K562 (cell line): ENCODE measurements around the gene ANKLE1. TPM values are rescaled to one million over a fixed set of nuclear protein-coding genes. Genes with fewer than 3 reads are reported as not detected.

Source experiments
- FIP1L1 ChIP-seq: fragments of 200-400 bp; formaldehyde crosslinking; IDR thresholded peaks from 2 replicates; pipeline ENCODE4 v1.6.1; 2018; ENCODE audit warnings: mild to moderate bottlenecking, low read depth, low read length; ENCODE audit not compliant: poor library complexity, severe bottlenecking
- GABPA ChIP-seq: fragments of 200-800 bp; sonication (Bioruptor generic); conservative IDR thresholded peaks from 2 replicates; pipeline ENCODE4 v1.6.1; 2016; ENCODE audit warnings: low read depth, missing genetic modification characterization, missing compliant biosample characterization
- HCFC1 ChIP-seq: IDR thresholded peaks from 2 replicates; pipeline ENCODE4 v1.6.1; 2012; ENCODE audit warnings: low read depth, low read length, improper control_type of control experiment
- NBN ChIP-seq: fragments of 450-650 bp; IDR thresholded peaks from 2 replicates; pipeline ENCODE4 v1.6.1; 2016; ENCODE audit warnings: low read depth, mild to moderate bottlenecking
- NFE2 ChIP-seq: IDR thresholded peaks from 2 replicates; pipeline ENCODE4 v1.6.1; 2014; ENCODE audit warnings: antibody characterized with exemption, low read depth
- POLR2A ChIP-seq: fragments of 450-650 bp; conservative IDR thresholded peaks from 2 replicates; pipeline ENCODE4 v1.6.1; 2016
- POLR2AphosphoS5 ChIP-seq: IDR thresholded peaks from 2 replicates; pipeline ENCODE4 v1.6.1; 2011; ENCODE audit warnings: mild to moderate bottlenecking, low read depth, low read length, moderate library complexity; ENCODE audit not compliant: control insufficient read depth, insufficient read depth
- PURB ChIP-seq: sonication (generic); formaldehyde crosslinking; IDR thresholded peaks from 2 replicates; pipeline ENCODE4 v1.9.0; 2021; ENCODE audit warnings: low read depth, mild to moderate bottlenecking, missing genetic modification reagents
- SLC30A9 ChIP-seq: fragments of 250-450 bp; sonication (Bioruptor Pico); IDR thresholded peaks from 2 replicates; pipeline ENCODE4 v1.8.0; 2022; ENCODE audit warnings: mild to moderate bottlenecking, moderate library complexity
- SREBF2 ChIP-seq: sonication (generic); formaldehyde crosslinking; IDR thresholded peaks from 2 replicates; pipeline ENCODE4 v1.4.0; 2020; ENCODE audit warnings: mild to moderate bottlenecking, missing genetic modification reagents
- TCFL5 ChIP-seq: fragments of 250-450 bp; sonication (Bioruptor Pico); conservative IDR thresholded peaks from 2 replicates; pipeline ENCODE4 v1.6.1; 2021; ENCODE audit warnings: mild to moderate bottlenecking, moderate library complexity, matching md5 sums
- ZBTB7A ChIP-seq: IDR thresholded peaks from 2 replicates; pipeline ENCODE4 v1.6.1; 2011; ENCODE audit warnings: low read depth, mild to moderate bottlenecking, low read length, moderate library complexity, borderline replicate concordance; ENCODE audit not compliant: control insufficient read depth
- ZNF165 ChIP-seq: fragments of 250-450 bp; sonication (Bioruptor Pico); IDR thresholded peaks from 2 replicates; pipeline ENCODE4 v1.4.0; 2020; ENCODE audit warnings: borderline replicate concordance
- ZNF3 ChIP-seq: fragments of 250-450 bp; sonication (Bioruptor Pico); IDR thresholded peaks from 2 replicates; pipeline ENCODE4 v1.5.0; 2021; ENCODE audit warnings: mild to moderate bottlenecking, moderate library complexity
- polyA plus RNA-seq, 8 experiments: library from polyadenylated mRNA; depleted of rRNA in 4 of 8; stranded (reverse) in 5 of 8; unstranded in 3 of 8; fragments of >200 nt; fragmentation: Nextera tagmentation in 2 of 8; fragmentation: Illumina TruSeq in 1 of 8; extraction: Ambion mirVana in 2 of 8; extraction: Trizol in 1 of 8; gene quantifications; 2 replicates each; pipeline versions ENCODE4 v1.2.1 to v1.2.3, GENCODE V29; 2011 to 2014; ENCODE audit warnings: inconsistent platforms in 1 of 8, missing spikeins in 1 of 8
- total RNA-seq, 7 experiments: library from RNA; depleted of rRNA in 6 of 7; stranded (reverse); fragments of >200 nt in 6 of 7; fragmentation: Illumina TruSeq in 2 of 7; extraction: Trizol in 2 of 7; gene quantifications; 2 replicates each; pipeline versions ENCODE4 v1.2.1 to v1.2.3, GENCODE V29; 2011 to 2021; ENCODE audit warnings: low replicate concordance in 1 of 7
- TF ChIP-seq, protein P1 (sequence below): fragments of 450-650 bp; IDR thresholded peaks from 2 replicates; pipeline ENCODE4 v1.7.1; 2018; ENCODE audit warnings: mild to moderate bottlenecking, low read depth; ENCODE audit not compliant: partially characterized antibody
- TF ChIP-seq, protein P2 (sequence below): sonication (generic); formaldehyde crosslinking; IDR thresholded peaks from 2 replicates; pipeline ENCODE4 v1.9.0; 2022; ENCODE audit warnings: mild to moderate bottlenecking, missing genetic modification reagents
- TF ChIP-seq, protein P3 (sequence below): sonication (generic); formaldehyde crosslinking; IDR thresholded peaks from 2 replicates; pipeline ENCODE4 v1.8.0; 2022; ENCODE audit warnings: mild to moderate bottlenecking, low read depth, missing genetic modification reagents
- TF ChIP-seq, protein P4 (sequence below): fragments of 450-650 bp; formaldehyde crosslinking; IDR thresholded peaks from 2 replicates; pipeline ENCODE4 v1.4.0; 2020; ENCODE audit warnings: mild to moderate bottlenecking

Gene ANKLE1
- total and polyA plus RNA-seq, 9 of the 15 experiments (the other 6 are each of a cell fraction or from before 2014, with no cell fraction given) = 0.63 to 9.2 (median 2.9) TPM

DNA sequence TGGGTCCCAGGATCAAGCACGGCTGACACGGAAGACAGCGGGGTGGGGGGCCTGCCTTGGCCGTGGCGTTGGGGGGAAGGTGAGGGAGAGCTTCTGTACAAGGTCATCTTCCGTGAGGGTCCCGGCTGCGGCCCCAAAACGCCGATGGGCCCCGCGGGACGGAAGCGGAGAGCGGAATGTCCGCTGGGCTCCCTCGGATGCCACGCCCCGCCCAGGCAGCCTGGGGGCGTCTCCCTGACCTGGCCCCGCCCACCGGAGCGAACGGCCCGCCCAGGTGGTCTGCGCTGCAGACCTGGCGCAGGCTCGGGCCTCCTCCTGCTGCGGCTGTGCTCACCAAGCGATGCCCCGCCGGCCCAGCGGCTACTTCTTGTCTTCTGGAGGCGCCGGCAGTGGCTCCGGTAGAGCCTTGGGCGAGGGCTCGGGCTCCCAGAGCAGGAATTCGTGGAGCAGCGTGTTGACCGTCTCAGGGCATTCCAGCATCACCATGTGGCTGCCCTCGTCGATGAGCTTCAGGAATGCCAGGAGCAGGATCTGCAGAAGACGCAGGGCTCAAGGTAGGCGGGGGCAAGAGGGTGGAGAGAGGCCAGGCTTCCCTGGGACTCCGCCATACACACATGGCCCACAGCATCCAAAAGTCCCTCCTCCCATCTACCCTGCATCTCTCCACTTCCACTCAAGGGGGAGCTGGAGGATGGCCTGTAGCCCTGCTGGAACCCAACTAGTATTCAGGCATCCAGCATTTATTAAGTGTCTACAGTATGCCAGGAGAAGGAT, 10.8 kb downstream of the ANKLE1 start (continued):
- TF ChIP-seq ZNF3 (CRISPR knock-in tag) = no peak
- TF ChIP-seq FIP1L1 = peak; percentile 81
- peak; percentile 80 for TF ChIP-seq NBN
- peak; percentile 39; the same call in 1 of the 2 replicates for TF ChIP-seq POLR2AphosphoS5
- TF ChIP-seq, protein P1, sequence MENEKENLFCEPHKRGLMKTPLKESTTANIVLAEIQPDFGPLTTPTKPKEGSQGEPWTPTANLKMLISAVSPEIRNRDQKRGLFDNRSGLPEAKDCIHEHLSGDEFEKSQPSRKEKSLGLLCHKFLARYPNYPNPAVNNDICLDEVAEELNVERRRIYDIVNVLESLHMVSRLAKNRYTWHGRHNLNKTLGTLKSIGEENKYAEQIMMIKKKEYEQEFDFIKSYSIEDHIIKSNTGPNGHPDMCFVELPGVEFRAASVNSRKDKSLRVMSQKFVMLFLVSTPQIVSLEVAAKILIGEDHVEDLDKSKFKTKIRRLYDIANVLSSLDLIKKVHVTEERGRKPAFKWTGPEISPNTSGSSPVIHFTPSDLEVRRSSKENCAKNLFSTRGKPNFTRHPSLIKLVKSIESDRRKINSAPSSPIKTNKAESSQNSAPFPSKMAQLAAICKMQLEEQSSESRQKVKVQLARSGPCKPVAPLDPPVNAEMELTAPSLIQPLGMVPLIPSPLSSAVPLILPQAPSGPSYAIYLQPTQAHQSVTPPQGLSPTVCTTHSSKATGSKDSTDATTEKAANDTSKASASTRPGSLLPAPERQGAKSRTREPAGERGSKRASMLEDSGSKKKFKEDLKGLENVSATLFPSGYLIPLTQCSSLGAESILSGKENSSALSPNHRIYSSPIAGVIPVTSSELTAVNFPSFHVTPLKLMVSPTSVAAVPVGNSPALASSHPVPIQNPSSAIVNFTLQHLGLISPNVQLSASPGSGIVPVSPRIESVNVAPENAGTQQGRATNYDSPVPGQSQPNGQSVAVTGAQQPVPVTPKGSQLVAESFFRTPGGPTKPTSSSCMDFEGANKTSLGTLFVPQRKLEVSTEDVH = no peak
- TF ChIP-seq, protein P2, sequence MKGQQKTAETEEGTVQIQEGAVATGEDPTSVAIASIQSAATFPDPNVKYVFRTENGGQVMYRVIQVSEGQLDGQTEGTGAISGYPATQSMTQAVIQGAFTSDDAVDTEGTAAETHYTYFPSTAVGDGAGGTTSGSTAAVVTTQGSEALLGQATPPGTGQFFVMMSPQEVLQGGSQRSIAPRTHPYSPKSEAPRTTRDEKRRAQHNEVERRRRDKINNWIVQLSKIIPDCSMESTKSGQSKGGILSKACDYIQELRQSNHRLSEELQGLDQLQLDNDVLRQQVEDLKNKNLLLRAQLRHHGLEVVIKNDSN = peak; percentile 41; the same call in 1 of the 2 replicates
- 0 out of 2 replicates have a peak, but pooled peaks have one; percentile 31 for TF ChIP-seq GABPA (tag)
- no peak for TF ChIP-seq ZNF165
- no peak for TF ChIP-seq SLC30A9 (CRISPR knock-in tag)
- TF ChIP-seq, protein P3, sequence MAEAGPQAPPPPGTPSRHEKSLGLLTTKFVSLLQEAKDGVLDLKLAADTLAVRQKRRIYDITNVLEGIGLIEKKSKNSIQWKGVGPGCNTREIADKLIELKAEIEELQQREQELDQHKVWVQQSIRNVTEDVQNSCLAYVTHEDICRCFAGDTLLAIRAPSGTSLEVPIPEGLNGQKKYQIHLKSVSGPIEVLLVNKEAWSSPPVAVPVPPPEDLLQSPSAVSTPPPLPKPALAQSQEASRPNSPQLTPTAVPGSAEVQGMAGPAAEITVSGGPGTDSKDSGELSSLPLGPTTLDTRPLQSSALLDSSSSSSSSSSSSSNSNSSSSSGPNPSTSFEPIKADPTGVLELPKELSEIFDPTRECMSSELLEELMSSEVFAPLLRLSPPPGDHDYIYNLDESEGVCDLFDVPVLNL (CRISPR knock-in tag) = no peak
- peak; percentile 37; the same call in 1 of the 2 replicates for TF ChIP-seq HCFC1
- no peak for TF ChIP-seq PURB (CRISPR knock-in tag)
- peak; percentile 98 for TF ChIP-seq ZBTB7A
- TF ChIP-seq NFE2 = no peak
- TF ChIP-seq, protein P4, sequence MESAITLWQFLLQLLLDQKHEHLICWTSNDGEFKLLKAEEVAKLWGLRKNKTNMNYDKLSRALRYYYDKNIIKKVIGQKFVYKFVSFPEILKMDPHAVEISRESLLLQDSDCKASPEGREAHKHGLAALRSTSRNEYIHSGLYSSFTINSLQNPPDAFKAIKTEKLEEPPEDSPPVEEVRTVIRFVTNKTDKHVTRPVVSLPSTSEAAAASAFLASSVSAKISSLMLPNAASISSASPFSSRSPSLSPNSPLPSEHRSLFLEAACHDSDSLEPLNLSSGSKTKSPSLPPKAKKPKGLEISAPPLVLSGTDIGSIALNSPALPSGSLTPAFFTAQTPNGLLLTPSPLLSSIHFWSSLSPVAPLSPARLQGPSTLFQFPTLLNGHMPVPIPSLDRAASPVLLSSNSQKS (CRISPR knock-in tag) = no peak
- TF ChIP-seq TCFL5 = no peak
- no peak for TF ChIP-seq SREBF2 (CRISPR knock-in tag)
- TF ChIP-seq POLR2A = peak; percentile 84
